AG09309 (cell line): ENCODE measurements around the gene ARHGEF39.

Source experiments
- DNase-seq: peaks from one replicate; pipeline ENCODE4 v3.0.0-alpha.2; 2010; ENCODE audit warnings: low read depth
- H3K4me3 ChIP-seq: 2 replicates; pipeline ENCODE4 v1.5.1; 2011; ENCODE audit warnings: mild to moderate bottlenecking, low read depth, low read length, moderate library complexity; ENCODE audit not compliant: control insufficient read depth
- TF ChIP-seq, protein P1 (sequence below): IDR thresholded peaks from 2 replicates; pipeline ENCODE4 v1.5.1; 2011; ENCODE audit warnings: mild to moderate bottlenecking, low read depth, low read length, inconsistent platforms; ENCODE audit not compliant: insufficient read depth, control insufficient read depth; ENCODE audit errors: missing control alignments

The ARHGEF39 gene

DNA sequence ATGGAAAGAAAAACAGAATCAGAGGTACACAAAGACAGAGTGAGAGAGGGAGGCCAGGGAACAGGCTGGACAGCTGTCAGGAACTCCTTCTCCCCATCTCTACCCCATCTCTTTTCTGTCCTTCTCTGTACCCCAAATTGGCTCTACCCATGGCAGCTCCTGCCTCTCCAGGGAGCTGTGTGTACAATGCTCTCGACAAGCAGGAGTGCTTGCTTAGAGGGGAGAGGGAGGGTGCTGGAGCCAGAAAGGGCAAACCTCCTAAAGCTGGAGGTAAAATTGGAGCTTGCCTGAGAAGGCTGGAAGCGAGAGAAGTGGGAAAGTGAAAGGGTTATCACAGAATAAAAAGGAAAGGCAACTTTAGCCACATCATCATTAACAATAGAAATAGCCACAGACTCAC lies 18.3 kb upstream of the ARHGEF39 start:
- no peak for DNase-seq
- H3K4me3 ChIP-seq, result no peak overlapping the region
- TF ChIP-seq, protein P1, sequence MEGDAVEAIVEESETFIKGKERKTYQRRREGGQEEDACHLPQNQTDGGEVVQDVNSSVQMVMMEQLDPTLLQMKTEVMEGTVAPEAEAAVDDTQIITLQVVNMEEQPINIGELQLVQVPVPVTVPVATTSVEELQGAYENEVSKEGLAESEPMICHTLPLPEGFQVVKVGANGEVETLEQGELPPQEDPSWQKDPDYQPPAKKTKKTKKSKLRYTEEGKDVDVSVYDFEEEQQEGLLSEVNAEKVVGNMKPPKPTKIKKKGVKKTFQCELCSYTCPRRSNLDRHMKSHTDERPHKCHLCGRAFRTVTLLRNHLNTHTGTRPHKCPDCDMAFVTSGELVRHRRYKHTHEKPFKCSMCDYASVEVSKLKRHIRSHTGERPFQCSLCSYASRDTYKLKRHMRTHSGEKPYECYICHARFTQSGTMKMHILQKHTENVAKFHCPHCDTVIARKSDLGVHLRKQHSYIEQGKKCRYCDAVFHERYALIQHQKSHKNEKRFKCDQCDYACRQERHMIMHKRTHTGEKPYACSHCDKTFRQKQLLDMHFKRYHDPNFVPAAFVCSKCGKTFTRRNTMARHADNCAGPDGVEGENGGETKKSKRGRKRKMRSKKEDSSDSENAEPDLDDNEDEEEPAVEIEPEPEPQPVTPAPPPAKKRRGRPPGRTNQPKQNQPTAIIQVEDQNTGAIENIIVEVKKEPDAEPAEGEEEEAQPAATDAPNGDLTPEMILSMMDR, result no peak

DNA sequence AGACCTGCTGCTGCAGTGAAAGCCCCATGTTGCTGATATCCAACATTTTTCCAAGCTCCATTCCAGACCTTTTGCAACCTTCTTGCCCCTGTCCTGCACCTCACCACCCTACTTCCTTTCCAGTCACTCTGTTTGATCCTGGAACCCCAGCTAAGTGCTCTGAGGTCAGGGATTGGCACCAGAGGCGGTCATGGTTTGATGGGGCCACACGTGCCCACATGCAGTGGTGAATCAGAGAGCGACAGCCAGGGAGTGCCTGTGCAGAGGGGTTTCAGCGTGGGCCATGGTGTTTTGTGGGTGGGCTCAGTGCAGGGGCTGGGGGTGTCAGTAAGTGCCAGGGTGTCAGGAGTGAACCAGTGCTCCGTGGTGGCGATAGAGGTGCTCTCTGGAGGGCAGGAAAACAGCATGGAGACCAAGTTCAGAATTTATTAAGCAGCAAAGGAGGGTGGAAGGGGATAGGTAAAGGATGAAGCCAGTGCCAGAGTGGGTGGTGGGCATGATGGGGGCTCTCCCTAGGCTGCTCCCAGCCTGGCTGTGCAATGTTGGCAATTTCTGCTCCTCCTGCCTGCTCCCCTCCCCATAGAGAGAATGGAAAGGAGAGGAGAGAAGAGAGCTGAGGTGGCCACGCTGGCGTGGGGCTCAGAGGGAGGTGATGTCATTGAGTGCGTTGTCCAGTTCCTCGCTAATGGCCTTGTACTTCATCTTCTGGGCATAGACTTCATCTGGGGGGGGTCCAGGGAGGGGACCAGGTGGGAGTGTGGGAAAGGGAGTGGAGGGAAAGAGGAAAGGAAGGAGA lies 17.7 kb upstream of the ARHGEF39 start:
- TF ChIP-seq, protein P1, result no peak
- DNase-seq, result no peak

DNA sequence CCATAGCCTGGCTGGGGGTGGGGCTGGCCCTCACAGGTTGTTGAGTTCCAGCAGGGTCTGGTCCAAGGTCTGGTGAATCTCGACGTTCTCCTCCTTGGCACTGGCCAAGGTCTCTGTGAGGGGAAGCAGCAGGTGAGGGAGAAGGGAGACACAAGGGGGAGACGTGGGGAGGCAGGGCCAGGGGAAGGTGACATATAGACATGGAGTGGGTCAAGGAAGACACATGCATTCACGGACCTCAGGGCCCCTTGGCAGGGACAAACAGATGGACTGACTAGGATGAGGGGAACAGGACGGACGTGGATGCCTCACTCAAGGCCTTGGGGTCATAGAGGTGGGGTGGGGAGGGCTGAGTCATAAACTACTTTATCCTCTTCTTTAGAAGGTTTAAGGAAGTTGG lies 17.1 kb upstream of the ARHGEF39 start:
- TF ChIP-seq, protein P1, result no peak
- DNase-seq, result no peak
- no peak overlapping the region for H3K4me3 ChIP-seq

More for the DNA sequence above, 17.7 kb upstream of the ARHGEF39 start:
- no peak overlapping the region for H3K4me3 ChIP-seq

DNA sequence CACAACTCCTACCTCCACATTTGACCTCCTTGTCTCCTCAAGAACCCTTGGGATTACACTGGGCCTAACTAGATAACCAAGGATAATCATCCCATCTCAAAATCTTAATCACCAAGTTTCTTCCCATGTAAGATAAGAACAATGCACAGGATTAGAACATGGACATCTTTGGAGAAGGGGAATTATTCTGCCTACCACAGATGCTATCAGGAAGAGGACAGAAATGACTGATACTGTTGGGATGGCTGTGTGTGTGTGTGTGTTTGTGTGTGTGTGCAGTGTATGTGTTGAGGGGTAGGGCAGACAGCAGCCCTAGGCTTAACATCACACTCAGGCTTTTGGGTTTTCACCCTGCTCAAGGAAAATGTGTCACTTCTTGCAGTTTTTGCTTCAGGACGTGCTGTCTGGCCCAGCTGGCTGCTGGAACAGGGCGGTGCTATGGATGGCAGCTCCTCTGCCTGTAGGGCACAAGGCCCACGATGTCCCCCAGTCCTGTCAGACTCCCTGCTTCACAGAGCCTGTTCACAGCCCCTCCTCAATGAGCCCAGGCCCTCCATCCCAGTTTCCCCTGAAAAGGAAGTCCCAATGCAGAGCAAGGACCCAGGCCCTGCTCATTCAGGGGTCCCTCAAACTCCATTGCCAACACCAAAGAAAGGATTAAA lies 16.5 kb upstream of the ARHGEF39 start:
- no peak overlapping the region for H3K4me3 ChIP-seq
- TF ChIP-seq, protein P1, result no peak
- DNase-seq, result no peak

DNA sequence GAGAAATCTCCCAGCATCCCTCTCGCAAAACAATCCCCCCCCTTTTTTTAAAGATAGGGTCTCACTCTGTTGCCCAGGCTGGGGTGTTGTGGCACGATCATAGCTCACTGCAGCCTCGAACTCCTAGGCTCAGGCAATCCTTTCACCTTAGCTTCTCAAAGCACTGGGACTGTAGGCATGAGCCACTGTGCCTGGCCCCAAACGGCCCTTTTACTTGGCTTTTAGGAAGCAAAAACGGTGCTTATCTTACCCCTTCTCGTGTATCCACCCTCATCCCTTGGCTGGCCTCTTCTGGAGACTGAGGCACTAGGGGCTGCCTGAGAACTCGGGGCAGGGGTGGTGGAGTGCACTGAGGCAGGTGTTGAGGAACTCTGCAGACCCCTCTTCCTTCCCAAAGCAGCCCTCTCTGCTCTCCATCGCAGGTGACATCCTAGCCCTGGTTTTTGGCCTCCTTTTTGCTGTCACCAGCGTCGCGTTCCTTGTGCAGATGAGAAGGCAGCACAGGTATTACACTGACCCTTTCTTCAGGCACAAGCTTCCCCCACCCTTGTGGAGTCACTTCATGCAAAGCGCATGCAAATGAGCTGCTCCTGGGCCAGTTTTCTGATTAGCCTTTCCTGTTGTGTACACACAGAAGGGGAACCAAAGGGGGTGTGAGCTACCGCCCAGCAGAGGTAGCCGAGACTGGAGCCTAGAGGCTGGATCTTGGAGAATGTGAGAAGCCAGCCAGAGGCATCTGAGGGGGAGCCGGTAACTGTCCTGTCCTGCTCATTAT lies 15.5 kb upstream of the ARHGEF39 start:
- no peak for DNase-seq
- TF ChIP-seq, protein P1, result no peak
- H3K4me3 ChIP-seq, result no peak overlapping the region

DNA sequence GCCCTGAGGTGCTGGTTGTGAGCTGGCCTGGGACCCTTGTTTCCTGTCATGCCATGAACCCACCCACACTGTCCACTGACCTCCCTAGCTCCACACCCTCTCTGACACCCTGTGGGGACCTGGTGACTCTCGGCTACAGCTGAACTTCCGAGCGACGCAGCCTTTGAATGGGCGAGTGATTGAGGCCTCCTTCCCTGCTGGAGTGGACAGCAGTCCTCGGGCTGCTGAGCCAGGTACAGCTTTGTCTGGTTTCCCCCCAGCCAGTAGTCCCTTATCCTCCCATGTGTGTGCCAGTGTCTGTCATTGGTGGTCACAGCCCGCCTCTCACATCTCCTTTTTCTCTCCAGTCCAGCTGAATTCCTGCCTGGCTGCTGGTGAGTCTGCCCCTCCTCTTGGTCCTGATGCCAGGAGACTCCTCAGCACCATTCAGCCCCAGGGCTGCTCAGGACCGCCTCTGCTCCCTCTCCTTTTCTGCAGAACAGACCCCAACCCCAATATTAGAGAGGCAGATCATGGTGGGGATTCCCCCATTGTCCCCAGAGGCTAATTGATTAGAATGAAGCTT lies 14.9 kb upstream of the ARHGEF39 start:
- no peak for DNase-seq
- no peak overlapping the region for H3K4me3 ChIP-seq
- TF ChIP-seq, protein P1, result no peak
